K562 (cell line): ENCODE data around the gene OBSCN. TPM values are rescaled to one million over a fixed set of nuclear protein-coding genes. Genes with fewer than 3 reads are reported as not detected.
A peak's percentile ranks its signal among the peaks of the same experiment; 100 is the strongest.

Experiments used
- ATAC-seq: fragments of 200-7000 bp; cut with Tn5 transposase; 3 replicates; pipeline ENCODE4 v1.9.1; 2020; ENCODE audit warnings: moderate library complexity
- BruUV-seq: library from RNA; stranded (reverse); fragments of 400-500 nt; replicated peaks from 2 replicates; lab custom pipeline; 2021; lab: Mats Ljungman, UMichigan
- CTCF ChIA-PET: fragments of 300-600 bp; formaldehyde crosslinking; extraction: SDS; loops from one replicate; lab custom pipeline; 2021; ENCODE audit warnings: low intra/inter-chr PET ratio; lab: Yijun Ruan, JAX
- POLR2A ChIA-PET: fragments of 300-600, 350-650 bp; sonication (Branson Sonifier 250); formaldehyde crosslinking; extraction: SDS; loops from one replicate; lab custom pipeline; 2021; ENCODE audit warnings: antibody characterized with exemption, inconsistent platforms; lab: Yijun Ruan, JAX
- DNase-seq, 4 experiments: peaks; one replicate each; pipeline versions ENCODE4 v3.0.0 to v3.0.0-alpha.2; 2011 to 2018; ENCODE audit warnings: low spot score in 3 of 4, mixed read lengths in 3 of 4; ENCODE audit errors: extremely low read depth in 1 of 4
- FAIRE-seq: peaks from 2 replicates; lab custom pipeline; 2011; peaks lifted over from hg19 to GRCh38; lab: Jason Lieb, UNC
- H2AFZ ChIP-seq: 2 replicates; pipeline ENCODE4 v1.6.0; 2011; ENCODE audit warnings: low read depth, low read length, control low read depth, inconsistent platforms
- H3K27ac ChIP-seq: fragments of 200-600 bp; 3 replicates; pipeline ENCODE4 v1.8.0; 2011; ENCODE audit warnings: low read depth, mild to moderate bottlenecking, control low read depth, inconsistent platforms, low read length, moderate library complexity, mixed read lengths; ENCODE audit errors: extremely low read depth
- H3K27me3 ChIP-seq, 2 experiments: fragments of 300-600 bp in 1 of 2; 2 replicates in 1 of 2; 3 replicates in 1 of 2; pipeline versions ENCODE4 v1.6.0 to v1.8.0; 2011; ENCODE audit warnings: inconsistent platforms in 2 of 2, low read length in 2 of 2, mild to moderate bottlenecking in 1 of 2, mixed read lengths in 1 of 2, moderate library complexity in 1 of 2; ENCODE audit not compliant: control insufficient read depth in 2 of 2, insufficient read depth in 2 of 2
- H3K36me3 ChIP-seq: fragments of 300-600 bp; 3 replicates; pipeline ENCODE4 v1.8.0; 2011; ENCODE audit warnings: mild to moderate bottlenecking, low read length, inconsistent platforms; ENCODE audit not compliant: control insufficient read depth, insufficient read depth
- H3K4me1 ChIP-seq, 2 experiments: fragments of 200-600 bp in 1 of 2; replicated peaks in 1 of 2; 2 replicates in 1 of 2; 3 replicates in 1 of 2; pipeline versions ENCODE4 v1.5.1 to v1.8.0; 2011; ENCODE audit warnings: inconsistent platforms in 2 of 2, low read length in 2 of 2, mild to moderate bottlenecking in 1 of 2, mixed read lengths in 1 of 2, moderate library complexity in 1 of 2; ENCODE audit not compliant: control insufficient read depth in 2 of 2, insufficient read depth in 2 of 2
- H3K4me2 ChIP-seq: 2 replicates; pipeline ENCODE4 v1.6.1; 2011; ENCODE audit warnings: low read length, control low read depth, inconsistent platforms, mixed read lengths; ENCODE audit not compliant: insufficient read depth
- H3K4me3 ChIP-seq: fragments of 200-600 bp; sonication (generic), shearing (Covaris generic); 2 replicates; pipeline ENCODE4 v1.5.1; 2016; ENCODE audit warnings: control low read depth, inconsistent platforms
- H3K79me2 ChIP-seq: fragments of 200-600 bp; 3 replicates; pipeline ENCODE4 v1.8.0; 2011; ENCODE audit warnings: low read length, inconsistent platforms; ENCODE audit not compliant: control insufficient read depth, insufficient read depth
- H3K9ac ChIP-seq, 2 experiments: 2 replicates each; pipeline versions ENCODE4 v1.6.0 to v1.6.1; 2011; ENCODE audit warnings: low read depth in 2 of 2, low read length in 2 of 2, control low read depth in 1 of 2, inconsistent platforms in 1 of 2, mild to moderate bottlenecking in 1 of 2, mixed read lengths in 1 of 2; ENCODE audit not compliant: insufficient read depth in 1 of 2
- H3K9me1 ChIP-seq: one replicate; pipeline ENCODE4 v1.6.0; 2011; ENCODE audit warnings: inconsistent platforms, mild to moderate bottlenecking, low read length, moderate library complexity; ENCODE audit not compliant: control insufficient read depth, insufficient read depth
- H3K9me3 ChIP-seq: replicated peaks from 2 replicates; pipeline ENCODE4 v1.5.1; 2011; ENCODE audit warnings: low read depth, low read length, inconsistent platforms; ENCODE audit not compliant: control insufficient read depth, insufficient read depth
- H4K20me1 ChIP-seq: replicated peaks from 2 replicates; pipeline ENCODE4 v1.6.1; 2011; ENCODE audit warnings: low read length, inconsistent platforms, mixed read lengths; ENCODE audit not compliant: control insufficient read depth, insufficient read depth
- CREM ChIP-seq: IDR thresholded peaks from 2 replicates; pipeline ENCODE4 v1.6.1; 2014; ENCODE audit warnings: antibody characterized with exemption, low read depth
- EHMT2 ChIP-seq: fragments of 450-650 bp; IDR thresholded peaks from 2 replicates; pipeline ENCODE4 v1.6.1; 2018; ENCODE audit warnings: antibody characterized with exemption
- RAD21 ChIP-seq, 2 experiments: fragments of 250-450 bp in 1 of 2; fragments of 450-650 bp in 1 of 2; sonication (Bioruptor Pico) in 1 of 2; formaldehyde crosslinking in 1 of 2; IDR thresholded peaks in 1 of 2; conservative IDR thresholded peaks in 1 of 2; 2 replicates each; pipeline versions ENCODE4 v1.4.0 to v1.8.0; 2020 to 2022; ENCODE audit warnings: mild to moderate bottlenecking in 2 of 2, moderate library complexity in 1 of 2
- TGIF2 ChIP-seq: sonication (generic); formaldehyde crosslinking; IDR thresholded peaks from 2 replicates; pipeline ENCODE4 v1.8.1; 2022; ENCODE audit warnings: mild to moderate bottlenecking, missing genetic modification reagents, moderate library complexity
- WGBS: fragments of 100-300 bp; shearing (Covaris generic); methylation state at CpG from one replicate; pipeline ENCODE4 v1.1.6; 2016; ENCODE audit warnings: low coverage, mixed read lengths; ENCODE audit not compliant: insufficient coverage; ENCODE audit errors: missing lambda C conversion rate; 5-methylcytosine and 5-hydroxymethylcytosine counted together
- in situ Hi-C: fragments of 300-500 bp; cut with MboI; formaldehyde crosslinking; loops from 4 replicates; pipeline ENCODE4 v1.15.0; 2018; ENCODE audit warnings: inconsistent platforms, mixed read lengths
- intact Hi-C: fragments of 100-400 bp; cut with micrococcal nuclease; formaldehyde crosslinking; loops from 2 replicates; pipeline ENCODE4 v1.14.2; 2022
- polyA plus RNA-seq, 8 experiments: library from polyadenylated mRNA; depleted of rRNA in 4 of 8; stranded (reverse) in 5 of 8; unstranded in 3 of 8; fragments of >200 nt; fragmentation: Nextera tagmentation in 2 of 8; fragmentation: Illumina TruSeq in 1 of 8; extraction: Ambion mirVana in 2 of 8; extraction: Trizol in 1 of 8; gene quantifications; 2 replicates each; pipeline versions ENCODE4 v1.2.1 to v1.2.3, GENCODE V29; 2011 to 2014; ENCODE audit warnings: inconsistent platforms in 1 of 8, missing spikeins in 1 of 8
- total RNA-seq, 7 experiments: library from RNA; depleted of rRNA in 6 of 7; stranded (reverse); fragments of >200 nt in 6 of 7; fragmentation: Illumina TruSeq in 2 of 7; extraction: Trizol in 2 of 7; gene quantifications; 2 replicates each; pipeline versions ENCODE4 v1.2.1 to v1.2.3, GENCODE V29; 2011 to 2021; ENCODE audit warnings: low replicate concordance in 1 of 7
- TF ChIP-seq, protein P1 (sequence below), 3 experiments: IDR thresholded peaks in 2 of 3; conservative IDR thresholded peaks in 1 of 3; 2 replicates each; pipeline ENCODE4 v1.5.1; 2011 to 2012; ENCODE audit warnings: low read length in 3 of 3, mild to moderate bottlenecking in 3 of 3, control low read depth in 2 of 3, improper control_type of control experiment in 1 of 3, inconsistent platforms in 1 of 3, low read depth in 1 of 3, mixed read lengths in 1 of 3, moderate library complexity in 1 of 3; ENCODE audit not compliant: insufficient read depth in 2 of 3

The OBSCN gene
- total and polyA plus RNA-seq, 9 of the 15 experiments (the other 6 are each of a cell fraction or from before 2014, with no cell fraction given): 0.18 to 19.7 (median 3.6) TPM

GRCh38 chr1:228308628-228309325, 100.9 kb downstream of the OBSCN start:
- no peak overlapping the region for H3K27ac ChIP-seq
- no peaks in the 10 kb centered on the region for H3K9me1 ChIP-seq
- POLR2A ChIA-PET: interaction anchor here (0.8 kb wide), 1 partner anchor 155 kb away, joined by 3 read pairs; no protein-coding TSS in a partner anchor
- CTCF ChIA-PET: no interaction called here
- no peak overlapping the region for H2AFZ ChIP-seq
- under 1% methylated on average over 8 of the region's 8 CpGs for WGBS
- H3K4me3 ChIP-seq: no peak overlapping the region
- BruUV-seq: no TSS peak
- H3K36me3 ChIP-seq: no peaks in the 10 kb centered on the region
- peaks cover 18 to 58% of the 10 kb centered on the region in 2 experiments; a peak in 4 of 5 replicates for H3K27me3 ChIP-seq
- ATAC-seq: peak; percentile 69
- intact Hi-C loops (no loop called here), in situ Hi-C loops (no loop called here)
- H3K9ac ChIP-seq: no peak overlapping the region
- DNase-seq: peak in 3 of 4 experiments; percentile 40 to 49 (median 41)
- no peaks in the 10 kb centered on the region for H4K20me1 ChIP-seq
- H3K9me3 ChIP-seq: peaks cover 4% of the 10 kb centered on the region; the same call in 1 of the 2 replicates
- no peak for FAIRE-seq
- peaks cover 0 to 11% of the 10 kb centered on the region in 2 experiments; a peak in 1 of 5 replicates for H3K4me1 ChIP-seq
- TF ChIP-seq RAD21 (CRISPR knock-in tag; conservative IDR thresholded peaks at IDR 0.05 in 1 of 2, IDR thresholded peaks at IDR 0.05 in 1 of 2): 0 out of 4 replicates have a peak, but pooled peaks of 1 of the 2 experiments have one; percentile 10
- 0 out of 2 replicates have a peak, but pooled peaks have one; percentile 12 for TF ChIP-seq EHMT2
- TF ChIP-seq, protein P1, sequence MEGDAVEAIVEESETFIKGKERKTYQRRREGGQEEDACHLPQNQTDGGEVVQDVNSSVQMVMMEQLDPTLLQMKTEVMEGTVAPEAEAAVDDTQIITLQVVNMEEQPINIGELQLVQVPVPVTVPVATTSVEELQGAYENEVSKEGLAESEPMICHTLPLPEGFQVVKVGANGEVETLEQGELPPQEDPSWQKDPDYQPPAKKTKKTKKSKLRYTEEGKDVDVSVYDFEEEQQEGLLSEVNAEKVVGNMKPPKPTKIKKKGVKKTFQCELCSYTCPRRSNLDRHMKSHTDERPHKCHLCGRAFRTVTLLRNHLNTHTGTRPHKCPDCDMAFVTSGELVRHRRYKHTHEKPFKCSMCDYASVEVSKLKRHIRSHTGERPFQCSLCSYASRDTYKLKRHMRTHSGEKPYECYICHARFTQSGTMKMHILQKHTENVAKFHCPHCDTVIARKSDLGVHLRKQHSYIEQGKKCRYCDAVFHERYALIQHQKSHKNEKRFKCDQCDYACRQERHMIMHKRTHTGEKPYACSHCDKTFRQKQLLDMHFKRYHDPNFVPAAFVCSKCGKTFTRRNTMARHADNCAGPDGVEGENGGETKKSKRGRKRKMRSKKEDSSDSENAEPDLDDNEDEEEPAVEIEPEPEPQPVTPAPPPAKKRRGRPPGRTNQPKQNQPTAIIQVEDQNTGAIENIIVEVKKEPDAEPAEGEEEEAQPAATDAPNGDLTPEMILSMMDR (IDR thresholded peaks at IDR 0.05 in 2 of 3, conservative IDR thresholded peaks at IDR 0.05 in 1 of 3; ENCODE audit: insufficient read depth in 2 of 3, low read depth in 1 of 3, low read length in 3 of 3): peak; percentile 28 to 44 (median 36); a peak in 5 of 6 replicates
- TF ChIP-seq TGIF2: no peak
- 0 out of 2 replicates have a peak, but pooled peaks have one; percentile 18 for TF ChIP-seq CREM
- no peak overlapping the region for H3K4me2 ChIP-seq
- no peaks in the 10 kb centered on the region for H3K79me2 ChIP-seq
